GM18498 (cell line): ENCODE results near the gene TBL1Y.
"Not testable (repeated sequence)": the region's sequence is repeated elsewhere in the genome, so short reads cannot be mapped to it uniquely, and the experiment has no call there.

Source experiments
- ATAC-seq: cut with Tn5 transposase; IDR thresholded peaks from one replicate; pipeline ENCODE4 v1.9.1; 2021; ENCODE audit warnings: mild to moderate bottlenecking, moderate library complexity; ENCODE audit not compliant: unreplicated experiment

TBL1Y gene

DNA sequence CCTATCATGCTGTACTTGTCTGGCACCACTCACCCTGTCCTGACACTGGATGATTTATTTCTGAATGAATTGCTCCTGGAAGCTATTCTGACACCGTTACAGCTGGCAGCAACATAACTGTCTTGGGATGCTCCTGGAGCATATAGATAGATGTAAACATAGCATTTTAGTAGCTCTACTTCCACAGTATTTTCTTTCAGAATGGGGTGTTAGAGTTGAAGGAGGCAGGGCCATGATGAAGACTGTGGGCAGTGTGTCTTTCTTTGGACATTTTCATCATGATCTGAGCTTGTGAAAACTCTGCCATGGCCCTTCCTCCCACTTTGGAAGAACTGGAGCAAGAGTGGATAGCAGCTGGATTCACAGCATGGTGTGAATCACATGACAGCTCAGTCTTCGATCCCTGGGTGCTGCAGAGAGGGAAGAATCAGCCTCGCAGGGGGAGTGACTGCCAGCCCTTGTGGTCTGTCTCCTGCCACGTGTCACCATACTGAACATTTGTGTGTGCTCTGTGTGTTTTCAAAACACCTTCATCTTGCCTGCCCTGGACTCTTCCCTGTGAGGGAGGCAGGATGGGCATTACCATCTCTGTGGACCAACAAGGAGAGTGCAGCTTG is 61.9 kb downstream of the TBL1Y start:
- no peak for ATAC-seq

DNA sequence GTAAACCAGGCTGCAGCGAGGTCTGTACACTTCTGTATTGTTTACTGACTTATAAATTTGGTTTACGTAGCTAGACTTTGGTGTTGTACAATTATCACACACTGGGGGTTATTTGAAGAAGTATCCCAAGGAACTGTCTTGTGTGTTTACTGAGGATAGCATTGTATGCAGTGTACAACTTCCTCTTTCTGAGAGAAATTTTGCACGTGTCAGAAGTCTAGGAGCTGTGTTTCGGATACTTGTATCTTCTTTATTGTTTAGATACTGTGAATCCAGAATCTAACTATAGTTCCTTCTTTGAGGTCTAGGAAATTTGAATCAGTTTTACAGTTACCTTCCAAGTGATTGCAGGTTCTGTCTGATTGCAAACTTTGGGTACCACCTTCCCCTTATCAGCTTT is 64.5 kb downstream of the TBL1Y start:
- ATAC-seq: no peak

DNA sequence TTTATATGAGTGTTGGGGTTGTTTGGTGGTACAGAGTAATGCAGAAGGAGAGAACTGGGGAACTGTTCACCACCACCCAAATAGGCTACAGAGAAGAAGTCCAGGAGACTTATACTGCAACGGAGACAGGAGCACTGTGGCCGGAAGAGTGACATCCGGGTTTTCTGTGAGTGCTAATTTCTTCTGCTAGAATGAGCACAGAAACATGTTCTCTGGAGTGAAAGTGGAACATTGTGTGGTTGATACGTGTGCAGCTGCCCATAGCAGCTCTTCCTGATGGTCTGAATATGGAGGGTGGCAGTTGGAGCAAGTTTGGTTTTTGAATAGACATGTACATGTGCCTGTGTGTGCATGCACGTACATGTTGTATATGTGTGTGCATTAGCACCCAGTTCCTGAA is 67.3 kb downstream of the TBL1Y start:
- no peak for ATAC-seq

DNA sequence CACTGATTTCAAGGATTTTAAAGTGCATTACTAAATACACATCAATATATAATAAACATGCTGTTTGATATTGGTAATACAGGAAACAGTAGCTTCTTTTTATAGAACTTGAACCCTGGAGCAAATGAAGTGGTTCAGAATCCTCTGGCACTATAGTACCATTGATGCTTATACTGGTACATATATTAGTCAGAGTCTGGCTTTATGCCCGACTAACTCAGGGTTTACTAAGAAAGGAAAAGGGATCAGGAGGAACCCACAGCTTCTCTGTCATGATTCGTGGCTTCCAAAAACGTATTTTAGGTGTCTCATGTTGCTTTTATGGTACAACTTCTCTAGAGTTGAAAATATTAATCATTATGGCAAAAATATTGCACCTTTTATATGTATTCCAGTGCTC is 72.7 kb downstream of the TBL1Y start:
- ATAC-seq: no peak

DNA sequence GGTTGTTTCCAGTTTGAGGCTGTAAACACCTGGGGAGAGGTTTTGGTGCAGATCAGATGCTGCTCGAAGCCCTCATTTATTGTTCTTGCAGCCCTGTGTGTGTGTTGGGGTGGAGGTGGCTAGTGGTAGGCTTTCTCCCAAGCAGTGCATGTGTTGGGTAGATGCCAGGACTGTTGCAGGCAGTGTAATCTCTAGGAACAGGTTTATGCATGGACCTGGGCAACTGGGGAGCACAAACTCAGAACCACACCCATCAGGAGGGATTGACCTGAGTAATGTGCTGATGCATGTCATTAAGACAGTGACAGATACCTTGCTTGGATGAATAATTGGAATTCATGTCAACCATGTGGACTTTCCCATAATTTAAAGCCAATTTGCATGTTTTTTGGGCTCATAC is 77.3 kb downstream of the TBL1Y start:
- no peak for ATAC-seq

DNA sequence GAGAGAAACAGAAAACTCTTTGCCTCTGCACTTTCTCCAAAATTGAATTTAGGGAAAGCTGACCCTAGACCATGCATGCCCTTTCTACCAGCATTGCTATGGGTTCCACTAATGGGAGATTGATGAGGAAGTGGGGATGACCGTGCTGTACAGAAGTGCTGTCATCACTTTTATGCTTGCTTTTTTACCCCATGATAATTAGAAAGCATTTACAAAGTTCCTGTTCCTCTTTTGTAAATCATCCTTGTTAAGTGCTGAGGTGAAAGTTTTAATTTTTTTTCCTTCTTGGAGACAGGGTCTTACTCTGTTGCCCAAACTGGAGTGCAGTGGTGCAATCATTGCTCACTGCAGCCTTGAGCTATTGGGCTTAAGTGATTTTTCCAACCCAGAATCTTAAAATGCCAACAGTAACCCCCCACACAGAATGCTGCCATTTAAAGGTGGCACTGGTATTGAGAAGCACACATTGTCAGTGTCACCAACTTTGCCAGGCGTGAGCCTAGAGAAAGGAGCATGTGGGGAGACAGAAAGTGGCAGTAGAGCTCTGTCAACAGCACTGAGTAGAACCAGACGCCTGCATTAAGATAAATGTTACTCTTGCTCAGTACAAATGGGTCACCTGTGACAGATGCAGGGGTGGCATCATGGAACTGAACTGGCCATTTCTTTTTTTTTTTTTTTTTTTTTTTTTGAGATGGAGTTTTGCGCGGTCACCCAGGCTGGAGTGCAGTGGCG is 79.6 kb downstream of the TBL1Y start:
- ATAC-seq: no peak

DNA sequence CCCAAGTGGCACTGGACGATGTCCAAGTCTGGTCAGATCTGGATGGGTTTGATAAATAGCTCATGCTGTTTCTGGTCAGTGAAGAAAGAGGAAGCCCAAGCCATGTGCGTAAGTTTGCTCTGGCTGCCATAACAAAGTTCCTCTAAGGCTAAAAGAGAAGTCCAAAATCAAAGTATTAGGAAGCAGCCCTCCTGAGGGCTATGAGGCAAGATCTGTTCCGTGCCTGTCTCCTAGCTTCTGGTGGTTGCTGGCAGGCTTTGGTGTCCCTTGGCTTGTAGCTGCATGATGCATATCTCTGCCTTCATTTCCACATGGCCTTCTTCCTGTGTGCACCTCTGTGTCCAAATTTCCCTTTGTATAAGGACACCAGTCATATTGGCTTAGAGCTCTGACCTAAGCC is 81.5 kb downstream of the TBL1Y start:
- no peak for ATAC-seq

DNA sequence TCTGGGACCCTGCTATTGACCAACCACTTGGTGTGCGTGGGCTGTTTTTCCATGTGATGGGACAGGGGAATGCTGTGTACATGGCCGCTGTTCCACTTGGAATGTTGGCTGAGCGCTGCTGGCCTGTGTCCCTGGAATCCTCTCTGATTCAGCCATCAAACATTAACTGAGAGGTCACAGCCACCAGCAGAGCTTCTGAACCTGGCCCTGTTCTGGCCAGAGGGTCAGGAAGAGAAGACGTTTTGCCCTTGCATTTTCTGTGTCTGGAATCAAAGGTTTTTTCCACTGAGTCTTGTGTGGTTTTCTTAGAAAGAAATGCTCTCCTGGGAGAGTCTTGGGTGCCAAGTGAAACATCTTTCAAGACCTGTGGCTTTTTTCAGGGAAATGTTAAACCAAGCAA is 85.5 kb downstream of the TBL1Y start:
- no peak for ATAC-seq

DNA sequence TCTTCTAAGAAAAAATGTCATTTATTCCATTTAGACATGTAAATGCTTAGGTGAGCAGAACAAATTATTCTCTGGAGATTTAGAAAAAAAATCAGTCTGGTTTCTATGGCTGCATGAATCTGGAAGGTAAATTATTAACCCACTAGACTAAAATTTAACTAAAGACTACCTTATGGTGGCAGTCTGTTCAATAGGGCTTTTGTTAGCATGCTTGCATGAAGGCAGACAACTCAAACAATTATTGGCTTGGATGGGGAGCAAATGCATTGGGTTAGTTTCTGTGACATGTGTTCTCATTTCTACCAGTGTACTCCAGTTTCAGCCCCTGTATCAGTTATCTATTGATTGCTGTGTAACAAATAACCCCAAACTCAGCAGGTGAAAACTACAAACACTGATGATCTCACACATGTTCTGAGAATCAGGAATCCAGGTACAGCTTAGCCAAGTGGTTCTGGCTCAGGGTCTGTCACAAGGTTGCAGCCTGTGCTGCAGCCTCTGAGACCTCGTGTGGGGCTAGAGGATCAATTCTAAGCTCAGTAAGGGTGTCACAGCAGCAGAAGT is 87.1 kb downstream of the TBL1Y start:
- ATAC-seq: no peak

DNA sequence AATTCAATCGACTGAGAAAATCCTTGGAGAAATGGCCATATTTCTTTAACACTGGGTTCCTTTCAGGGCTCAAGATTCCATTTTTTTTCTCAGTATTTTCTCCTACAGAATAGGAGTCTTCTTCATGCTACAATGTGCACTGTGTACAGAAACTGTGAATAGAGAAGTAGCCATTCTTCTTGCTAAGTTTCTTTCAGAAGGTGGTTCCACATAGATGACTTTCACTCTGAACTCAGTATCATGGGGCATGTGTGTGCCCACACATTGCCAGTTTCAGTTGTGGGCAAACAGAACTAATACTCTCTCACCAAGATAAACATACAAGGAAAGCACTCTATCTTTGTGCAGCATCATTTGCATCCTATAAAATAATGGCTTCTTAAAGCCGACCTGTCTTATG is 89.4 kb downstream of the TBL1Y start:
- peak; percentile 79 for ATAC-seq

DNA sequence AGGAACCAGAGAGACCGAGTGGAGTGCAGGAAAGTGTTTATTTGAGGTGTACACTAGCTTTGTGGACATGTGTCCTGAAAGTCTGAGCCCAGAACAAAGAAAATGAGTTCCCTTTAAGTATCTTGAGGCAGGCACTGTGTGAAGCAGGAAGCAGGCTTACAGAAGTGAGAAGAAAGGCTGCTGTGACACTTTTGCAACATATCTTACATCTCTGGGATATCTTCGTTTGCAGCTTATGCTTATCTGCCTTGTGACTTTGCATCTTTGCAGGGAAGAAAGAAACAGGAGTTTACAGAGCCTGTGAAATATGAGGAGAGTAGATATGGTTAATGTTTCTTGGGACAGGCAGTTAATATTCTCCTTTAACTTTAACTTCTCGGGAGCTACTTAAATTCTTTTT is 92.1 kb downstream of the TBL1Y start:
- ATAC-seq: no peak

DNA sequence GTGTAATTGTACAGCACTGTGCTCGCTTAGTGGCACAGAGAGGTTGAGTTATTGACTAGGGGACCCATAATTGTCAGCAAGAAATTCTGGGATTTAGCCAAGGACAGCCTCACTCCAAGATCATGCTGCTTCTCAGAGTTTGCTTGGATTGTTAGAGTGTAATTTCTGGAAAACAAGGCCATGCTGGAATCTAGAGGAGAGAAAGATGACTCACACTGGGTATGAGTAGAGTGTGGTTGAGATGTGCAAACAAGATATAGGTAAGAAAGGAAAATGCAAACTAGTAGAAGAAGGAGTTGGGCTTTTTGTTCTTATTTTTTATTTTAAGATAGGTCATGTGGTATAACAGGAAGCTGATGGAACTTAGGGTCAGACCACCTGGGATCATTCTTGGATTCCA is 97.4 kb downstream of the TBL1Y start:
- no peak for ATAC-seq

DNA sequence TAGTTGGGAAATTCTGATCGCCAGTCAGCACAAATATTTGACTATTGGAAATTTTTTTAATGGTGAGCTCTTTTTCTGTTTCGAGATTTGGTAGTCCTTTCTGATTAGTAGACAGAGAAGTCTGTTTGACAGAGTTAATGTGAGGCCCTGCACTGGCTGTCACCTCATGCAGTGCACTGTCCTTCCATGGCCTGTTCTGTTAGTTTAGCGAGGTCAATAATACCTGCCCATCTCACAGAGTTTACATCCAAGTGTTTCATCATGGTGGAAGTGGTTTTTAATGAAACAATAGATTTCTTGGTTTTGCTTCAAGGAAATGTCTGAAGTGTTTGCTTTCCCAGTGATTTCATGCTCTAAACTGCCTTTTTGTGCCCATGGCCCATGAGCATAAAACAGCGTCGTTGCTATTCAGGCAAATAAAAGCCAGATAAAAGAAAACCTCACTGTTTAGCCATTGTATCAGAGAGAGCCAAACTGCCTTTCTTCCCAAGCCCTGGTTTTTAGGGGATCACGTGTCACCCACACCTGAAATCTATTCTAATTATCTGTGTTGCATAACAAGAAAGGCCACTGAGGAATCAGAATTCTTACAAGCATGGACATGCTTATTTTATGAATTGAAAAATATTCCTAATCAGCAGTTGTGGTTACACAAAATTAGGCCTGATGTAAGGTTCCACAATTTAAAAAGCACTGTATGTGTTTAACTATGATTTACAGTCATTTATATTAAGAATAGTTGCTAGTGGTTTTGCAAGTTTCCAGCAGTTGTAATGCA is 98.3 kb downstream of the TBL1Y start:
- no peak for ATAC-seq

DNA sequence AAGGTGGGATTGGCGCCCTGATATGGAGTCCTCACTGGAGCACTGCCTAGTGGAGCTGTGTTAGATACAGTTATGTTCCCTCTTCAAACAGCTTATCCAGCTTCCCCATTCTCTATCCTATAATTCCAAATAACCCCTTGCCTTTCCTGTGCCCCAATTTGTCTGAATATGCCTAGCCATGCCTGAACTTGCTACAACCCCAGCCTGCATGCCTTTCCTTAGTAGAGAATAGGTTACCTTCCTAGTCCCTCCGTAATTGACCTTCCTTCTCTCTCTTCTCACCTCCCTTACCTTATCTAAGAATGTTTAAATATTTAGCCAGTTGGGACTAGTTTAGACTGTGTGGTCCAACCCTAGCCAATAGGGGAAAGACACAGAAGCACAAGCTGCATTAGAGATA is 102.6 kb downstream of the TBL1Y start:
- ATAC-seq: no peak

DNA sequence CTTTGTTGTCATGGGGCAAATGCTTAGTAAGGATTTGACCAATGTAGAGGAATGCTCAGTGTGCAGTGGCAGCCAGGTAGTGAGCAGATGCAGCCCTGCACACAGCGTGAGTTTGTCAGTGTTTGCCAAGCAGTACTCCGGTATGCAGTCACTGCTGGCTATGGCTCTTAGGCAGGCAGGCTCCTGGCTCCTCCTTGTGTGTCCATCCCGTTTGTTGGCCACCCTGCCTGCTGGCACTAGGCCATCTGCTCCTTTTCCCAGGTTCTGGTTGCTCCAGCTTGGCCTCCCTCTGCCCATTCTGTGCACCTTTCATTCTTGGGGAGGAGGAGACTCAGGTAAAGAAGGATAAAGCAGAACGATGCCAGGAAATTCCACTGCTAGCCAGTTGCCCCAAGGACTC is 106.0 kb downstream of the TBL1Y start:
- ATAC-seq: no peak

DNA sequence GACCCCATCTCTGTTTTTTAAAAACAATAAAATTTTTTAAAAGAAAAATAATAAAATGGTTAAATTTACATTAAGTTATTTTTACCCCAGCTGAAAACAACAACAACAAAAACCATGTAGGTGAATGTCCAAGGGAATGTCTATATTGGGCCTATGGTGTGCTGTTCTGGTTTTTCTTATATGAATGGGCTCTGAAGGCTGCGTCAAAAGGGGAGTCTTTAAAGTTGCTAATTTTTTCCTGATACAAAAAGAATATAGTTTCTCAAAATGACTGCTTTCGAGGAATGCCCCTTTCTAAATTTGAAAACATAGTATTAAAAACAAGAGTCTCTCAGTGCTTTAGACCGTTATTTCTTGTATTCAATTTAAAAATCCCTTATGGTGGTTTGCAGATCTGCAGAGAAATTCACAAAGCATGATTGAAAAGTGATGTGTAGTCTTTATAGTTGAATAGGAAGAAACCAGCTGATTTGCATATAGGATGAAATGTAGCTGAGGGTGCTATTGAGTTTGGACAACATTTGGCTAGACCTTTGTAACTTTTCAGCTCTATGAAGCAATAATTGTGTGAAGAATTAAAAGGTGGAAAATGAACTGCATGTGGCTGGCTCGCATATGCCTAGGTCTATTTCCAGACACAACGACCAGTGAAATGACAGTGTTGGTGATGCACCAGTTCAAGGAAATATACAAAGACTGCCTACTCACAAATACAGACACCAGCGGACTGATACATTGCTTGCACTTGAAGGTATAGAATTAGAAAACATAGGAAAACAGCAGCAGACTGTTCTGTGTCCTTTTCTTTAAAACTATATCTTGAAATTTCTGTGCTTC is 107.0 kb downstream of the TBL1Y start:
- ATAC-seq: no peak

DNA sequence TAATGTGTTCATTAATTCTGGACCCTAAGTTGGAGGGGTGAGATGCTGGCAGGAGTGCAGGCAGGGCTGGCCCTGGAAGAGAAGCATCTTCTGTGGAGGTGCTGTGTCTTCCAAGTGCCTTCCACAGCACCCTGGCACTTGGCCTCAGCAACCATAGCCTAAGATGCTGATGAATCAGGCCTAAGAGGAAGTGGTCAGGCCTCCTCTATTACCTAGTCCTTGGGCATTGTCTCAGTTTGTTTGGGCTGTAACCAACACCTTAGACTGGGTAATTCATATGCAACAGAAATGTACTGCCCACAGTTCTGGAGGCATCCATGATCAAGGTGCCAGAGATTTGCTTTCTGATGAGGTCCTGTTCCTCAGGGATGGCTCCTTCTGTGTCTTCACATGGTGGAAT is 128.5 kb downstream of the TBL1Y start:
- no peak for ATAC-seq

DNA sequence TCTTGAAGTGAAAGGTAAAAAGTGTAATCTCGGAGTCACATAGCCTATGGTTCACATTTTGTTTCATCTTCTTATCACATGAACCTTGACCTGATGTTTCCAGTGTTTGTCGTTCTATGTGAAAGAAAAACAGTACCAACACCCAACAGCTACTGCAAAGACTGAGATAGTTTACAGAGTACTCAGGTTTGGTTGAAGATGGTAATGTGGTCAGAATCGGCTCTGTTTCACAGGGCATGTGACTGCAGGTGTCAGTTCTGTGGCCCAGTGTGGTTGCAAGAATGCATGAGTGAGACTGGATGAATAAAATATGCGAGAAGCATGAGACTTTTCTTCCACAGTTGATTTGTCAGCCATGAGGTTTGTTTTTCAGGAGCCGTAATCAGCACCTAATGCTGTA is 130.2 kb downstream of the TBL1Y start:
- ATAC-seq: no peak

DNA sequence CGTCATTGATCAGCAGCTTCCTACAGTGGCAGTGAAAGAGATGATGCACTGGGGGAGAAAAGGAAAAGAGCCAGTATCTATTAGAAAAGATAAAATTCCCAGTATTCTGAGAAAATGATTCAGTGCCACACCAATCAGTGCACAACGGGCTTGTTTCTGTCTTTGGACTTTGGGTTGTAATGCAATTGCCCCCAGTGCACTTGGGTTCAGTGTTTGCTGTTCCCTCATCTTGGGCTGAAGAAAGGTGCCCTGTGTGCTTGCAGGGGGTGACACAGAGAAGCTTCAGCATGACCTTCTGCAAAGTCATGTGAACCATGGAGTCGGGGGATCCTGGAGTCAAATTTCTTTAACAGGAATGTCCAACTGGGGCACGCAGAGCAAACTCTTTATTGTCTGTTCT is 131.5 kb downstream of the TBL1Y start:
- no peak for ATAC-seq

DNA sequence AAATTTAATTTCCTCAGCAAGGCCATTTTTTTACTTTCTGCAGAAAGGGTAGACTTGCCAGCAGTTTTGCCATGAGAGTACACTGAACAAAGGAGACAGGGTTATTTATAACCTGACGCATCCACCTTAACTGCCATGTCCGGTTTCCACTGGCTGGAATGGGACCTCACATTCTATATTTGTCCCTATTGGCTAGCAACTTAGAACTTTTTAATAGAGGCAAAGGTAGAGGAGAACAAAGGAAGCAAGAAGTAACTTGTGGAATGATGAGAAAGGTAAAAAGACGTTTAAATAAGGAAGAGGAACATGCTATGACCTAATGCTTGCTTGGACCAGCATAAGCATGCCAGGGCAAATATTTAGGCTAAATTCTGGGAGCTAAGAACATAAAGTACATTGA is 142.0 kb downstream of the TBL1Y start:
- not testable (repeated sequence) for ATAC-seq

DNA sequence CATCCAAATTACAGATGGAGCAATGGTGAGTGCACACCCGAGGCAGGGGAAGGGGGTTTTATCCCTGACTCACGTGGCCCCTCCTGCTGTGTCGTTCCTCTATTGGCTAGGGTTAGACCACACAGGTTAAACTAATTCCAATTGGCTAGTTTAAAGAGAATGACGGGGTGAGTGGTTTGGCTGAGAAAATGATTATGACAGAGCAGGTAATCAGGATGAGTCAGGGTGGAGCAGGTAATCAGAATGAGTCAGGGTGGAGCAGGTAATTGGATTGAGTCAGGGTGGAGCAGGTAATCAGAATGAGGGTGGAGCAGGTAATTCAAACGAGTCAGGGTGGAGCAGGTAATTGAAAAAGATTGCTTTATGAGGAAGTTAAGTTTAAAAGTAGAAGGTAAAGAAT is 146.4 kb downstream of the TBL1Y start:
- ATAC-seq: no peak
